ENCODE measurements around the gene CPNE4. TPM values are rescaled to one million over a fixed set of nuclear protein-coding genes. Genes with fewer than 3 reads are reported as not detected.

CPNE4 gene
- total RNA-seq, 1 experiment from 2014 or later: 0.41 TPM

DNA sequence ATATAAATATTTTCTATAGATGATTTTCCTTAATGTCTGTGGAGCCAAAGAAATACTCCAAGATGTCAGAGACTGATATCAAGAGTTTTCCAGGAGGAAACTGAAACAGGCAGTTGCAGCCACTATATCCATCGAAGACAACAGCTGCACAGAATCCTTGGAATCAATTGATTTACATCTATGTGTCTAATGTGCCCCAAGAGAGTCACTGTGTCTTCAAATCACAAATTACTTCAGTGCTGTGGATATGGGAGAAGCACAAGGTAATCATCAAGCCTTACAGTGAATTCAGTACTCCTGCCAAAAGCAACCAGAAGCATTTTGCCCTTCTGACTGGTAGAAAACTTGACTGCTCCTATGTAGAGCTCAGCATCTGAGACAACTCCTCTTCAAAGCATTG, 51.1 kb downstream of the CPNE4 start:
- H3K4me1 ChIP-seq: no peaks in the 10 kb centered on the region
- Mint-ChIP-seq H3K36me3 (ENCODE audit: insufficient read depth, unreplicated experiment) (peaks cover under 1% of the 10 kb centered on the region), H3K9me3 (ENCODE audit: unreplicated experiment) (peaks cover 4% of the 10 kb centered on the region), H3K27ac (ENCODE audit: unreplicated experiment) (no peak overlapping the region), H3K4me3 (ENCODE audit: unreplicated experiment) (no peak overlapping the region), H3K27me3 (ENCODE audit: insufficient read depth, unreplicated experiment) (peaks cover 3% of the 10 kb centered on the region), H3K4me1 (ENCODE audit: low read depth, unreplicated experiment) (no peaks in the 10 kb centered on the region)
- TF ChIP-seq, protein P1, sequence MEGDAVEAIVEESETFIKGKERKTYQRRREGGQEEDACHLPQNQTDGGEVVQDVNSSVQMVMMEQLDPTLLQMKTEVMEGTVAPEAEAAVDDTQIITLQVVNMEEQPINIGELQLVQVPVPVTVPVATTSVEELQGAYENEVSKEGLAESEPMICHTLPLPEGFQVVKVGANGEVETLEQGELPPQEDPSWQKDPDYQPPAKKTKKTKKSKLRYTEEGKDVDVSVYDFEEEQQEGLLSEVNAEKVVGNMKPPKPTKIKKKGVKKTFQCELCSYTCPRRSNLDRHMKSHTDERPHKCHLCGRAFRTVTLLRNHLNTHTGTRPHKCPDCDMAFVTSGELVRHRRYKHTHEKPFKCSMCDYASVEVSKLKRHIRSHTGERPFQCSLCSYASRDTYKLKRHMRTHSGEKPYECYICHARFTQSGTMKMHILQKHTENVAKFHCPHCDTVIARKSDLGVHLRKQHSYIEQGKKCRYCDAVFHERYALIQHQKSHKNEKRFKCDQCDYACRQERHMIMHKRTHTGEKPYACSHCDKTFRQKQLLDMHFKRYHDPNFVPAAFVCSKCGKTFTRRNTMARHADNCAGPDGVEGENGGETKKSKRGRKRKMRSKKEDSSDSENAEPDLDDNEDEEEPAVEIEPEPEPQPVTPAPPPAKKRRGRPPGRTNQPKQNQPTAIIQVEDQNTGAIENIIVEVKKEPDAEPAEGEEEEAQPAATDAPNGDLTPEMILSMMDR (IDR thresholded peaks at IDR 0.05; ENCODE audit: insufficient read depth in 1 of 2, low read depth in 1 of 2, low read length in 1 of 2, severe bottlenecking in 1 of 2, unreplicated experiment in 1 of 2): no peak
- no peaks in the 10 kb centered on the region for H3K27me3 ChIP-seq (replicated peaks; ENCODE audit: control insufficient read depth, insufficient read depth, low read length)
- no peak for DNase-seq
- H3K4me3 ChIP-seq (ENCODE audit: low read depth, low read length): no peak overlapping the region
- BruUV-seq (replicated peaks): no TSS peak
- ChIA-PET CTCF (no interaction called here), POLR2A (no interaction called here)
- H3K36me3 ChIP-seq (ENCODE audit: control insufficient read depth, insufficient read depth, low read length): no peaks in the 10 kb centered on the region
- no peaks in the 10 kb centered on the region for H3K9me3 ChIP-seq
- intact Hi-C loops (cut with micrococcal nuclease; ENCODE audit: unreplicated experiment): no loop called here

DNA sequence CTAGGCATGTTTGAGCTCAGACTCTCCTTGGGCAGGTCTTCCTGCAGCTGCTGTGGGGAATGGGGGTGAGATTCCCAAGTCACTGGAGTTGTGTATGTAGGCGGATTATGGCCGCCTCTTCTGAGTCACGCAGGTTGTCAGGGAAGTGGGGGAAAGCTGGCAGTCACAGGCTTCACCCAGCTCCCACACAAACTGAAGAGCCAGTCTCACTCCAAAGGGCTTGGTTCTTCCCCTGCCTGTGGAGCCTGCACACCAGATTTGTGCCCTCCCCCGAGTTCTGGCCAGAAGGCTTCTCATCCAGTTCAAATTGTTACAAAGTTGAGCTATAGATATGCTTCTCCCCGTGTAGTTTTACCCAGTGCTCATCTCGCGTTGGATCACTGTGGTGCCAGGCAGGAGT, 53.5 kb downstream of the CPNE4 start:
- intact Hi-C loops (cut with micrococcal nuclease; ENCODE audit: unreplicated experiment): no loop called here
- Mint-ChIP-seq H3K9me3 (ENCODE audit: unreplicated experiment) (peaks cover 10% of the 10 kb centered on the region), H3K4me1 (ENCODE audit: low read depth, unreplicated experiment) (no peaks in the 10 kb centered on the region), H3K4me3 (ENCODE audit: unreplicated experiment) (no peak overlapping the region), H3K27ac (ENCODE audit: unreplicated experiment) (no peak overlapping the region), H3K36me3 (ENCODE audit: insufficient read depth, unreplicated experiment) (peaks cover 5% of the 10 kb centered on the region), H3K27me3 (ENCODE audit: insufficient read depth, unreplicated experiment) (peaks cover 3% of the 10 kb centered on the region)
- Histone ChIP-seq H3K27me3 (replicated peaks; ENCODE audit: control insufficient read depth, insufficient read depth, low read length) (no peaks in the 10 kb centered on the region), H3K4me1 (no peaks in the 10 kb centered on the region), H3K4me3 (ENCODE audit: low read depth, low read length) (no peak overlapping the region), H3K9me3 (no peaks in the 10 kb centered on the region), H3K36me3 (ENCODE audit: control insufficient read depth, insufficient read depth, low read length) (no peaks in the 10 kb centered on the region)
- ChIA-PET CTCF (no interaction called here), POLR2A (no interaction called here)
- BruUV-seq (replicated peaks): no TSS peak
- TF ChIP-seq, protein P1 (IDR thresholded peaks at IDR 0.05; ENCODE audit: insufficient read depth in 1 of 2, low read depth in 1 of 2, low read length in 1 of 2, severe bottlenecking in 1 of 2, unreplicated experiment in 1 of 2): no peak
- no peak for DNase-seq

DNA sequence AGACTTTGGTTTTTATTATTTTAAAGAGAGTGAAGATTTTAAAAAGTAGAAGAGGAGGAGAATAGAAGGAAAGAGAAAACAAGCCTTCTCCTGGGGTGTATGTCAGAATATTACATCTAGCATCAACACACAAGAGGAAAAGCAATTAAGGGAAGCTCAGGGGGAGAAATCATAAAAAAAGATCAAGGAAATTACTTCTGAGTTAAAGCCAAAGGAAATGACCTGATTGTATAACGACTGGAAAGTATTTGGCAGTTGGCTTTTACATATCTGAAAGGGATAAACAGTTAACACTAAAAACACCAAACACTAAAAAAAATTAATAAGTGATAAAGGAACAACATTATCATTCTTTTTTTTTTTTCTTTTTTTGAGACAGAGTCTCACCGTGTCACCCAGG, 58.4 kb downstream of the CPNE4 start:
- TF ChIP-seq, protein P1 (IDR thresholded peaks at IDR 0.05; ENCODE audit: insufficient read depth in 1 of 2, low read depth in 1 of 2, low read length in 1 of 2, severe bottlenecking in 1 of 2, unreplicated experiment in 1 of 2): no peak
- H3K36me3 Mint-ChIP-seq (ENCODE audit: insufficient read depth, unreplicated experiment): peaks cover 5% of the 10 kb centered on the region
- no peak overlapping the region for H3K27ac Mint-ChIP-seq (ENCODE audit: unreplicated experiment)
- peaks cover 10% of the 10 kb centered on the region for H3K9me3 Mint-ChIP-seq (ENCODE audit: unreplicated experiment)
- ChIA-PET POLR2A (no interaction called here), CTCF (no interaction called here)
- H3K4me3 ChIP-seq (ENCODE audit: low read depth, low read length): no peak overlapping the region
- H3K4me3 Mint-ChIP-seq (ENCODE audit: unreplicated experiment): no peak overlapping the region
- H3K27me3 Mint-ChIP-seq (ENCODE audit: insufficient read depth, unreplicated experiment): no peaks in the 10 kb centered on the region
- no peaks in the 10 kb centered on the region for H3K27me3 ChIP-seq (replicated peaks; ENCODE audit: control insufficient read depth, insufficient read depth, low read length)
- intact Hi-C loops (cut with micrococcal nuclease; ENCODE audit: unreplicated experiment): no loop called here
- no peaks in the 10 kb centered on the region for H3K36me3 ChIP-seq (ENCODE audit: control insufficient read depth, insufficient read depth, low read length)
- no TSS peak for BruUV-seq (replicated peaks)
- no peak for DNase-seq
- H3K4me1 ChIP-seq: peaks cover 9% of the 10 kb centered on the region
- no peaks in the 10 kb centered on the region for H3K9me3 ChIP-seq
- peaks cover 10% of the 10 kb centered on the region for H3K4me1 Mint-ChIP-seq (ENCODE audit: low read depth, unreplicated experiment)
